Activated CD8-positive, alpha-beta T cell treated with anti-CD3 and anti-CD28 coated beads for 36 hours (primary cell): ENCODE results near the gene PDSS2. TPM values are rescaled to one million over a fixed set of nuclear protein-coding genes. Genes with fewer than 3 reads are reported as not detected.
"Not testable (repeated sequence)": the region's sequence is repeated elsewhere in the genome, so short reads cannot be mapped to it uniquely, and the experiment has no call there.

Experiments used
- ATAC-seq: fragments of 200-7000 bp; cut with Tn5 transposase; one replicate; pipeline ENCODE4 v1.10.0; 2021; ENCODE audit warnings: mild to moderate bottlenecking, moderate library complexity
- CTCF ChIA-PET: fragments of 350-600 bp; sonication (Branson Sonifier 250); formaldehyde crosslinking; loops from one replicate; lab custom pipeline; 2021; ENCODE audit warnings: antibody characterized with exemption; lab: Charles Lee
- POLR2A ChIA-PET: fragments of 350-600 bp; sonication (Branson Sonifier 250); formaldehyde crosslinking; loops from one replicate; lab custom pipeline; 2021; ENCODE audit warnings: antibody characterized with exemption; lab: Charles Lee
- DNase-seq: peaks from one replicate; pipeline ENCODE4 v3.0.0-alpha.2; 2020
- H3K27ac Mint-ChIP-seq: one replicate; pipeline ENCODE4 v1.8.0; 2021; ENCODE audit warnings: mild to moderate bottlenecking, mixed read lengths
- H3K27me3 Mint-ChIP-seq: one replicate; pipeline ENCODE4 v1.8.0; 2021; ENCODE audit warnings: mixed read lengths
- H3K36me3 Mint-ChIP-seq: one replicate; pipeline ENCODE4 v1.8.0; 2021; ENCODE audit warnings: low read depth, mixed read lengths
- H3K4me1 Mint-ChIP-seq: one replicate; pipeline ENCODE4 v1.8.0; 2021; ENCODE audit warnings: low read depth, mixed read lengths
- H3K4me3 Mint-ChIP-seq: one replicate; pipeline ENCODE4 v1.8.0; 2021; ENCODE audit warnings: mild to moderate bottlenecking, moderate library complexity, mixed read lengths
- H3K9me3 Mint-ChIP-seq: one replicate; pipeline ENCODE4 v1.8.0; 2021; ENCODE audit warnings: mixed read lengths
- intact Hi-C: fragments of 100-400 bp; cut with micrococcal nuclease; formaldehyde crosslinking; loops from one replicate; pipeline ENCODE4 v1.10.0; 2022
- total RNA-seq, 2 experiments: library from RNA; stranded (reverse); gene quantifications; one replicate each; pipeline ENCODE4 v1.2.3, GENCODE V29; 2021
- TF ChIP-seq, protein P1 (sequence below): fragments of 200-600 bp; IDR thresholded peaks from one replicate; pipeline ENCODE4 v1.8.0; 2022; ENCODE audit warnings: antibody characterized with exemption, mild to moderate bottlenecking

The PDSS2 gene
- total RNA-seq, 2 experiments from 2014 or later = 13.2 to 14.8 TPM

DNA sequence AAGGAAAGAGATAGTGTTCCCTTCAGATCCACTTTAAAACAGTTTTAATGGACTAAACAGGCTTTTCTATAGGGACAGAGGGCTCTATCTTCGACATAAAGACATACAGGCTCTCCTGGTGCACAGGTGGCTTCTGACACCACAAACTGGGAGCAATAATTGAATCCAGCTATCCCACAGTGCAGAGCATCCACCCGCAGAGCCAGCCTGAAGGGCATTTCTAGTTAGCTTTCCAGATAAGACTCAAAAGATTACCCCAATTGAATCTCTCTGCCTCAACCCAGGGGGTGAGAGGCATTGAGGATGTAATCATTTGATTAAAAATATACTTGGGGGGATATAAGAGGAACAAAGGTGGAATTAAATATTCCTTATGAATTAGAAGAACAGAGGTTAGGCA, 279.3 kb downstream of the PDSS2 start:
- intact Hi-C loops = no loop called here
- ChIA-PET POLR2A (no interaction called here), CTCF (no interaction called here)
- Mint-ChIP-seq H3K9me3 (no peaks in the 10 kb centered on the region), H3K4me3 (no peak overlapping the region), H3K27ac (no peak overlapping the region), H3K36me3 (peaks cover 2% of the 10 kb centered on the region), H3K27me3 (no peaks in the 10 kb centered on the region), H3K4me1 (no peaks in the 10 kb centered on the region)
- ATAC-seq = no peak
- TF ChIP-seq, protein P1, sequence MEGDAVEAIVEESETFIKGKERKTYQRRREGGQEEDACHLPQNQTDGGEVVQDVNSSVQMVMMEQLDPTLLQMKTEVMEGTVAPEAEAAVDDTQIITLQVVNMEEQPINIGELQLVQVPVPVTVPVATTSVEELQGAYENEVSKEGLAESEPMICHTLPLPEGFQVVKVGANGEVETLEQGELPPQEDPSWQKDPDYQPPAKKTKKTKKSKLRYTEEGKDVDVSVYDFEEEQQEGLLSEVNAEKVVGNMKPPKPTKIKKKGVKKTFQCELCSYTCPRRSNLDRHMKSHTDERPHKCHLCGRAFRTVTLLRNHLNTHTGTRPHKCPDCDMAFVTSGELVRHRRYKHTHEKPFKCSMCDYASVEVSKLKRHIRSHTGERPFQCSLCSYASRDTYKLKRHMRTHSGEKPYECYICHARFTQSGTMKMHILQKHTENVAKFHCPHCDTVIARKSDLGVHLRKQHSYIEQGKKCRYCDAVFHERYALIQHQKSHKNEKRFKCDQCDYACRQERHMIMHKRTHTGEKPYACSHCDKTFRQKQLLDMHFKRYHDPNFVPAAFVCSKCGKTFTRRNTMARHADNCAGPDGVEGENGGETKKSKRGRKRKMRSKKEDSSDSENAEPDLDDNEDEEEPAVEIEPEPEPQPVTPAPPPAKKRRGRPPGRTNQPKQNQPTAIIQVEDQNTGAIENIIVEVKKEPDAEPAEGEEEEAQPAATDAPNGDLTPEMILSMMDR = no peak
- no peak for DNase-seq

DNA sequence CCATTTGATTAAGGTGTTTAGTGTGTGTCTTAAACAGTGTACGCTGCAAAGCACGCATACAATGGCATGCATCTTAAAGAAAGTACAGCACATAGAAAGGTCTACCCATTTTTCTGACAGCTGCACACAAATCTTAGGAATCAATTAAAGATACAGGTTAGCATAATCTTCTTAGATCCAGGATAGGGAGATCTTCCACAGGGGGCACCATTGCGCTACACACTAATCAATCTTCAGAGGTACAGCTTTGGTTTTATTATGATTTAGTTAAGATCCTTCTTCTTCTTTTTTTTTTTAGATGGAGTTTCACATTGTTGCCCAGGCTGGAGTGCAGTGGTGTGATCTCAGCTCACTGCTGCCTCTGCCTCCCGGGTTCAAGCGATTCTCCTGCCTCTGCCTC, 280.4 kb downstream of the PDSS2 start:
- DNase-seq (peak; percentile 42), ATAC-seq (no peak)
- TF ChIP-seq, protein P1 = no peak
- no peaks in the 10 kb centered on the region for H3K4me1 Mint-ChIP-seq
- peaks cover 2% of the 10 kb centered on the region for H3K36me3 Mint-ChIP-seq
- POLR2A ChIA-PET = no interaction called here
- H3K27me3 Mint-ChIP-seq = no peaks in the 10 kb centered on the region
- no peaks in the 10 kb centered on the region for H3K9me3 Mint-ChIP-seq
- H3K27ac Mint-ChIP-seq = no peak overlapping the region
- H3K4me3 Mint-ChIP-seq = no peak overlapping the region
- intact Hi-C loops = no loop called here
- CTCF ChIA-PET = interaction anchor here (0.8 to 1.3 kb wide), 4 partner anchors 18 to 688 kb away, joined by 3 read pairs; no protein-coding TSS in a partner anchor

DNA sequence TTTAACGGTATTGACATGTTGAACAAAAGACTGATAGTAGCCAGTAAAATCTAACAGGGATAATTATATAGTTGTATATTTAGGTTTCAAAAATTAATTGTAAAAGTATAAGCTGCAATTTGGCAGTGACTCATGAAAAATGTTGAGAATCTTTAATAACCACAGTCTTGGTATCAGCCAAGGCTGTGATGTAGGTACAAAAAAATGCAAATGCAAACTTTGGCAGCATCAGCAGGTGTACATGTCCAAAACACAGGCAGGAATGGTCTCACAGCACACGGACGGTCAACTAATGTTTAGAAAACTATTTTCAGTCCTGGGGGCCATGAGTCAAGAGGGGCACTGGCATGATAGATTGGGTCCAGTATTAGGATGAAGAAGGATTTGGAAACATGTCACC, 285.6 kb downstream of the PDSS2 start:
- Mint-ChIP-seq H3K9me3 (no peaks in the 10 kb centered on the region), H3K4me3 (no peak overlapping the region), H3K36me3 (peaks cover 3% of the 10 kb centered on the region), H3K27me3 (no peaks in the 10 kb centered on the region), H3K27ac (no peak overlapping the region), H3K4me1 (no peaks in the 10 kb centered on the region)
- CTCF ChIA-PET = no interaction called here
- no peak for ATAC-seq
- POLR2A ChIA-PET = no interaction called here
- intact Hi-C loops = no loop called here
- TF ChIP-seq, protein P1 = no peak
- DNase-seq = no peak

DNA sequence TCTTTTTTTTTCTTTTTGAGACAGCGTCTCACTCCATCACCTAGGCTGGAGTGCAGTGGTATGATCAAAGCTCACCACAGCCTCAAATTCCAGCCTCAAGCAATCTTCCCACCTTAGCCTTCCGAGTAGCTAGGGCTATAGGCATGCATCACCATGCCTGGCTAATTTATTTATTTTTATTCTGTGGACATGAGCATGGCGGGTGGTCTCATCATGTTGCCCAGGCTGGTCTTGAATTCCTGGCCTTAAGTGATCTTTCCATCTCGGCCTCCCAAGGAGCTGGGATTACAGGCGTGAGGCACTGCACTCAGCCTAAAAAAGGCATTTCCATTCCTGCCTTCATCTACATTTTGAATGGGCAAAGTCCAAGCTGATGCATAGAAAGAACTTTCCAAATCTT, 287.9 kb downstream of the PDSS2 start:
- no peak for ATAC-seq
- H3K27ac Mint-ChIP-seq = no peak overlapping the region

DNA sequence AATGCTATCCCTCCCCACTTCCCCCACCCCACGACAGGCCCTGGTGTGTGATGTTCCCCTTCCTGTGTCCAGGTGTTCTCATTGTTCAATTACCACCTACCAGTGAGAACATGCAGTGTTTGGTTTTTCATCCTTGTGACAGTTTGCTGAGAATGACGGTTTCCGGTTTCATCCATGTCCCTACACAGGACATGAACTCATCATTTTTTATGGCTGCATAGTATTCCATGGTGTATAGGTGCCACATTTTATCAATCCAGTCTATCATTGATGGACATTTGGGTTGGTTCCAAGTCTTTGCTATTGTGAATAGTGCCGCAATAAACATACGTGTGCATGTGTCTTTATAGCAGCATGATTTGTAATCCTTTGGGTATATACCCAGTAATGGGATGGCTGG, 295.1 kb downstream of the PDSS2 start:
- CTCF ChIA-PET, ATAC-seq, H3K4me3 Mint-ChIP-seq, H3K27ac Mint-ChIP-seq, H3K36me3 Mint-ChIP-seq, POLR2A ChIA-PET, H3K4me1 Mint-ChIP-seq, intact Hi-C loops, DNase-seq, H3K27me3 Mint-ChIP-seq, H3K9me3 Mint-ChIP-seq: not testable (repeated sequence)

More for the DNA sequence above, 287.9 kb downstream of the PDSS2 start:
- TF ChIP-seq, protein P1 = no peak
- H3K4me3 Mint-ChIP-seq = no peak overlapping the region
- no peaks in the 10 kb centered on the region for H3K4me1 Mint-ChIP-seq
- intact Hi-C loops = no loop called here
- H3K36me3 Mint-ChIP-seq = peaks cover 3% of the 10 kb centered on the region
- H3K27me3 Mint-ChIP-seq = no peaks in the 10 kb centered on the region
- ChIA-PET POLR2A (no interaction called here), CTCF (no interaction called here)
- no peaks in the 10 kb centered on the region for H3K9me3 Mint-ChIP-seq
- DNase-seq = no peak

DNA sequence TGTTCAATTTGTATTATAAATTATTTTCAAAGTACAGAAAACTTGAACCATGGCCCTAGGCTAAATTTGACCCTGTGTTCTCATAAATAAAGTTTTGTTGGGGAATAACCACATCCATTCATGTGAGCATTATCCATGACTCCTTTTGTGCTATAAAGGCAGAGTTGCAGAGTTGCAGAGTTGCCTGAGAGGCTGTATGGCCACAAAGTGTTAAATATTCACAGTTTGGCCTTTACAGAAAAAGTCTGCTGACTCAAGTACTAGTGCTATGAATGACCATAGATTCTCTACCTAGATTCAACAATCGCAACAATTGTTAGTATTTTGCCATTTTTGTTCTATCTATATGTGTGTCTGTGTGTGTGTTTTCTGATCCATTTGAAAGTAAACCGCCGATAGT, 297.8 kb downstream of the PDSS2 start:
- Mint-ChIP-seq H3K9me3 (no peaks in the 10 kb centered on the region), H3K4me3 (no peak overlapping the region), H3K4me1 (no peaks in the 10 kb centered on the region), H3K27me3 (no peaks in the 10 kb centered on the region), H3K27ac (no peak overlapping the region), H3K36me3 (no peaks in the 10 kb centered on the region)
- intact Hi-C loops = no loop called here
- CTCF ChIA-PET = no interaction called here
- DNase-seq (no peak), ATAC-seq (no peak)
- POLR2A ChIA-PET = no interaction called here
- TF ChIP-seq, protein P1 = no peak
